ENCODE results near the gene KRTAP25-1. TPM values are rescaled to one million over a fixed set of nuclear protein-coding genes. Genes with fewer than 3 reads are reported as not detected.

KRTAP25-1 gene
- total RNA-seq, 4 donors from 2014 or later: not detected

DNA sequence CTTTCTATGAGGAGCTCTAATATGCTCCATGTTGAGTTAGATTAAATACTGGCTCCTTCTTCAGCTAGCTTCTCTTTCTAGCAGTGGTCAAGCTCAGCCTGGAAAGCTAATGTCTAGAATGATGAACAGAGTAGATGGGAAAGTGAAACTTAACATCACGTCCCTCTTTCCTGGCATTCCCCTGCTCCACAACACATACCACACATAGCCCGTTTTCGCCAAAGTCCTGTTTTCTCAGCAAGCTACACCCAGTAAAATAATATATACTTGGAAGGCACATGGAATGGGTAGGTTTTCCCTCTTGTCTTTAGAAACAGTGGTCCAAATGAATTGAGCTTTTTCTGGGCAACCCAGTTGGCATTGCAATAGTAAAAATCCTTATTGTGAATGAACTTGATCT lies 44.4 kb upstream of the KRTAP25-1 start:
- 75% methylated on average over 3 of the region's 3 CpGs; no CpG with 5 or more reads in 1 of the 2 donors for WGBS, 2 donors (ENCODE audit: low coverage in 1 of 2)
- Histone ChIP-seq H3K9me3 (no peaks in the 10 kb centered on the region), H3K27me3 (no peaks in the 10 kb centered on the region), H3K4me3 (no peak overlapping the region), H3K27ac (no peak overlapping the region), H3K4me1 (no peaks in the 10 kb centered on the region), H3K36me3 (no peaks in the 10 kb centered on the region)
- no peak for ATAC-seq
- TF ChIP-seq POLR2AphosphoS5 (IDR thresholded peaks at IDR 0.05): no peak
- no peak for TF ChIP-seq POLR2A (IDR thresholded peaks at IDR 0.05)
- no peak for TF ChIP-seq EP300 (IDR thresholded peaks at IDR 0.05)
- TF ChIP-seq, protein P1, sequence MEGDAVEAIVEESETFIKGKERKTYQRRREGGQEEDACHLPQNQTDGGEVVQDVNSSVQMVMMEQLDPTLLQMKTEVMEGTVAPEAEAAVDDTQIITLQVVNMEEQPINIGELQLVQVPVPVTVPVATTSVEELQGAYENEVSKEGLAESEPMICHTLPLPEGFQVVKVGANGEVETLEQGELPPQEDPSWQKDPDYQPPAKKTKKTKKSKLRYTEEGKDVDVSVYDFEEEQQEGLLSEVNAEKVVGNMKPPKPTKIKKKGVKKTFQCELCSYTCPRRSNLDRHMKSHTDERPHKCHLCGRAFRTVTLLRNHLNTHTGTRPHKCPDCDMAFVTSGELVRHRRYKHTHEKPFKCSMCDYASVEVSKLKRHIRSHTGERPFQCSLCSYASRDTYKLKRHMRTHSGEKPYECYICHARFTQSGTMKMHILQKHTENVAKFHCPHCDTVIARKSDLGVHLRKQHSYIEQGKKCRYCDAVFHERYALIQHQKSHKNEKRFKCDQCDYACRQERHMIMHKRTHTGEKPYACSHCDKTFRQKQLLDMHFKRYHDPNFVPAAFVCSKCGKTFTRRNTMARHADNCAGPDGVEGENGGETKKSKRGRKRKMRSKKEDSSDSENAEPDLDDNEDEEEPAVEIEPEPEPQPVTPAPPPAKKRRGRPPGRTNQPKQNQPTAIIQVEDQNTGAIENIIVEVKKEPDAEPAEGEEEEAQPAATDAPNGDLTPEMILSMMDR (IDR thresholded peaks at IDR 0.05): no peak

DNA sequence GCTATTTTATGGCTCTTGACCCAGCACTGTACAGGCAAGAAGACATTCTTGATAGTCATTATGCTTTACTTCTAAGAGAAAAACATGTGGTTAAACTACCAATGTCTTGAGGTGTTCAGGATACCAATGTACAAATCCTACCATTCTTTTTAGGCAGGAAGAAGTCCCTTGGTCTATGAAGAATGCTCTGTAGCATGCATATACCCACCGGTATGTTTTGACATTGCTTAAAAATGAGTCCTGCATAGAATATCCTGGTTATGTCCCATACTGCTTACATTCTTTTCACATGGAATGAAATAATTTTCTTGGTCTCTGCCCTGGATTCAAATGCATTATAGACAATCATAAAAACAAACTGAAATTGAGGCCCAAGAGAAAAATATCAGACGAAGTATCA lies 43.4 kb upstream of the KRTAP25-1 start:
- Histone ChIP-seq H3K9me3 (no peaks in the 10 kb centered on the region), H3K4me1 (no peaks in the 10 kb centered on the region), H3K27me3 (no peaks in the 10 kb centered on the region), H3K4me3 (no peak overlapping the region), H3K27ac (no peak overlapping the region), H3K36me3 (no peaks in the 10 kb centered on the region)
- WGBS, 2 donors (ENCODE audit: low coverage in 1 of 2): 67 to 68% methylated on average over 2 of the region's 2 CpGs
- ATAC-seq: no peak
- TF ChIP-seq EP300 (IDR thresholded peaks at IDR 0.05) (no peak), POLR2AphosphoS5 (IDR thresholded peaks at IDR 0.05) (no peak), POLR2A (IDR thresholded peaks at IDR 0.05) (no peak)
- TF ChIP-seq, protein P1 (IDR thresholded peaks at IDR 0.05): no peak

DNA sequence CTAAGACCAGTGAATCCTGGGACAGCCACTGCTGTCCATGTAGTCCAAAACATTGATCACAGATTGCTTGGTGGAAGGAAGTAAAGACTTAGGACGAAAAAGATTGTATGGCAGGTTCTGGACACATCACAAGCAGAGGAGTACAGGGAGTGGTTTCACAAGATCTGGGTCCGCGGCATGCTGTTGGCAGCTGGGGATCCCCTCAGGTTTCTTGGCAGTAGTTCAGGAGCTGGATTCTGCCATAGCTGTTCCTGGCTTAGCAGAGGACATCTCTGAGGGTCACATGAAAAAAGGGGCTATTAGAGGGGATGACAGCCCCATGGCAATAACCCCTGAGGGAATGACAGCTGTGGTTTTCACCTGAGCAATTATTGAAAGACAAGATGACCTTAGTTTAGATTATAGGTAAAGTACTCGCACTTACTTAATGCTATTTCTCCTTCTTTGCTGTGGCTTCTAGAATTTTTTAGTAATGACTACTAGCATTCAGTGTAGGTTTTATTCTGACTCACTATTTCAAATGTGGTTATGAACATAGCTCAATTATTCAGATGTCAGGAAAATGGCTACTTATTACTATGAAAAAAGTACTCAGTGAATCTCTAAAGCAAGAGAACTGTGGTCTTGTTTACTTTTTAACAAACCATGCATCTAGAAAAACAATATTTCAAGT lies 40.0 kb upstream of the KRTAP25-1 start:
- WGBS, 2 donors (ENCODE audit: low coverage in 1 of 2): 81 to 93% methylated on average over 4 of the region's 4 CpGs
- Histone ChIP-seq H3K27me3 (no peaks in the 10 kb centered on the region), H3K4me3 (no peak overlapping the region), H3K36me3 (no peaks in the 10 kb centered on the region), H3K27ac (no peak overlapping the region), H3K9me3 (peaks cover 0 to 17% (median 0%) of the 10 kb centered on the region in 3 donors), H3K4me1 (no peaks in the 10 kb centered on the region)
- TF ChIP-seq, protein P1 (IDR thresholded peaks at IDR 0.05): no peak
- TF ChIP-seq POLR2AphosphoS5 (IDR thresholded peaks at IDR 0.05): no peak
- TF ChIP-seq POLR2A (IDR thresholded peaks at IDR 0.05): no peak
- no peak for ATAC-seq

DNA sequence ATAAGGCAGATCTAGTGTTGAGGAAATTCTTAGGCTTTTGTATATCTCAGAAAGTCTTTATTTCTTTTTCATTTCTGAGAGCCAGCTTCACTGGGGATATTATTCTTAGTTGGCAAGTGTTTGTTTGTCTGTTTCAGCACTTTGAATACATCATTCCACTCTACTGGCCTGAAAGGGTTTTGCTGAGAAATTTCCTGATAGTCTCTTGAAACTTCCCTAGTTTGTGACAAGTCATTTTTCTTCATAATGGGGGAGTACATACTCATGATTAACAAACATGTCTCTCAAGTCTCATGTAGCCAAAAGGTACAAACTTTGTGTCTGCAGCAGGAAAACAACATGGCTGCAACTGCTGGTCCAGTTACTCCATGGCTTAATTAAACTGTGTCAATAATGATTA lies 37.1 kb upstream of the KRTAP25-1 start:
- TF ChIP-seq POLR2AphosphoS5 (IDR thresholded peaks at IDR 0.05): no peak
- TF ChIP-seq POLR2A (IDR thresholded peaks at IDR 0.05): no peak
- TF ChIP-seq, protein P1 (IDR thresholded peaks at IDR 0.05): no peak
- TF ChIP-seq EP300 (IDR thresholded peaks at IDR 0.05): no peak
- no peaks in the 10 kb centered on the region for H3K36me3 ChIP-seq
- no peaks in the 10 kb centered on the region for H3K27me3 ChIP-seq
- no peak overlapping the region for H3K27ac ChIP-seq
- no peak for ATAC-seq
- H3K4me3 ChIP-seq: no peak overlapping the region
- H3K4me1 ChIP-seq: no peaks in the 10 kb centered on the region
- H3K9me3 ChIP-seq: peaks cover 0 to 17% (median 0%) of the 10 kb centered on the region in 3 donors

DNA sequence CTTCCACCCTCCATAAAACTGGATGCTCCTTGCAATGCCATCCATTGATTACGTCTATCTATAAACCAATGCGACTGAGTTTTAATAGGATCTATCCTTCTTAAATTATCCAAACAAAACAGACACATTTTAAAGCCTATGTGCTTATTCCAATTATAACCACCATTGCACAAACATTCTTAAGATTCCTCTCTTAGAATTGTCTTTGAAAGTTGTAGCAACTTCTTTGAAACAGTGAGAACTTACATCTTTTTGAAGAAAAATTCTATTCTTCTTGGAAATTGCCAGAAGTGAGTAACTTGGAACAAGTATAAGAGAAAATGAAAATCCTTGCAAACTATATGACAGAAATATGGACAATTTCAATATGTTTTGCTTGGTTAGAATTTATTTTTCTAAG lies 30.9 kb upstream of the KRTAP25-1 start, which contains the start of gene KRTAP26-1:
TSS of gene KRTAP26-1 (minus strand) at position 101 of the 400 bp plus-strand sequence. CDS start 280 bp downstream, outside the sequence.
- WGBS, 2 donors (ENCODE audit: low coverage in 1 of 2): 45 to 88% methylated on average over 2 of the region's 2 CpGs

More for the DNA sequence above, 30.9 kb upstream of the KRTAP25-1 start, which contains the start of gene KRTAP26-1:
- Histone ChIP-seq H3K36me3 (no peaks in the 10 kb centered on the region), H3K27ac (no peak within 1 kb of the TSS), H3K4me3 (no peak within 1 kb of the TSS), H3K27me3 (no peaks in the 10 kb centered on the region), H3K4me1 (no peaks in the 10 kb centered on the region), H3K9me3 (no peaks in the 10 kb centered on the region)
- no peak for ATAC-seq
- TF ChIP-seq POLR2A (IDR thresholded peaks at IDR 0.05): no peak
- TF ChIP-seq EP300 (IDR thresholded peaks at IDR 0.05): no peak
- TF ChIP-seq POLR2AphosphoS5 (IDR thresholded peaks at IDR 0.05): no peak

Data from gastroesophageal sphincter (tissue), 4 donors.